SK-N-MC (cell line): ENCODE measurements around the gene CAMTA1.

Experiments used
- DNase-seq: peaks from one replicate; pipeline ENCODE4 v3.0.0-alpha.2; 2011; ENCODE audit warnings: low read depth, low spot score
- H3K27ac ChIP-seq: fragments of 200-600 bp; sonication (generic); 2 replicates; pipeline ENCODE4 v1.5.1; 2016; ENCODE audit warnings: mixed run types
- H3K36me3 ChIP-seq: fragments of 200-600 bp; sonication (generic); 2 replicates; pipeline ENCODE4 v1.6.1; 2017; ENCODE audit warnings: antibody characterized with exemption, low read length, mixed read lengths; ENCODE audit not compliant: insufficient read depth
- H3K4me3 ChIP-seq: fragments of 200-600 bp; sonication (generic); 2 replicates; pipeline ENCODE4 v1.5.1; 2016
- H3K9ac ChIP-seq: fragments of 200-600 bp; sonication (generic); 2 replicates; pipeline ENCODE4 v1.8.0; 2017; ENCODE audit warnings: mixed run types, mixed read lengths; ENCODE audit not compliant: insufficient read length
- H3K9me3 ChIP-seq: fragments of 200-600 bp; sonication (generic); 2 replicates; pipeline ENCODE4 v1.6.1; 2017; ENCODE audit warnings: low read depth, mild to moderate bottlenecking, antibody characterized with exemption, low read length, moderate library complexity, mixed read lengths
- EZH2 ChIP-seq: fragments of 200-600 bp; sonication (generic); IDR thresholded peaks from one replicate; pipeline ENCODE4 v1.6.1; 2017; ENCODE audit warnings: antibody characterized with exemption
- FOXP2 ChIP-seq: optimal IDR thresholded peaks from 2 replicates; pipeline ENCODE3; 2011; ENCODE audit warnings: mild to moderate bottlenecking, moderate library complexity; ENCODE audit not compliant: insufficient read depth; ENCODE audit errors: extremely low read length, control extremely low read depth
- POLR2AphosphoS5 ChIP-seq: IDR thresholded peaks from 2 replicates; pipeline ENCODE4 v1.6.1; 2012; ENCODE audit warnings: mild to moderate bottlenecking, low read depth, low read length, borderline replicate concordance

Gene CAMTA1

GRCh38 chr1:7253118-7253480 is 467.8 kb downstream of the CAMTA1 start:
- H3K9me3 ChIP-seq: no peaks in the 10 kb centered on the region
- no peaks in the 10 kb centered on the region for H3K36me3 ChIP-seq
- H3K4me3 ChIP-seq: no peak overlapping the region
- no peak overlapping the region for H3K27ac ChIP-seq
- no peak for DNase-seq
- no peak for TF ChIP-seq POLR2AphosphoS5
- no peak for TF ChIP-seq EZH2
- no peak for TF ChIP-seq FOXP2
- H3K9ac ChIP-seq: no peak overlapping the region

GRCh38 chr1:7253988-7254587 is 468.8 kb downstream of the CAMTA1 start:
- Histone ChIP-seq H3K9ac (no peak overlapping the region), H3K4me3 (no peak overlapping the region), H3K36me3 (no peaks in the 10 kb centered on the region), H3K27ac (no peak overlapping the region), H3K9me3 (no peaks in the 10 kb centered on the region)
- no peak for TF ChIP-seq FOXP2
- no peak for TF ChIP-seq EZH2
- TF ChIP-seq POLR2AphosphoS5: no peak
- no peak for DNase-seq

GRCh38 chr1:7255303-7256058 is 470.2 kb downstream of the CAMTA1 start:
- no peak overlapping the region for H3K9ac ChIP-seq
- H3K4me3 ChIP-seq: no peak overlapping the region
- TF ChIP-seq EZH2 (no peak), POLR2AphosphoS5 (no peak), FOXP2 (no peak)
- H3K36me3 ChIP-seq: no peaks in the 10 kb centered on the region
- H3K27ac ChIP-seq: no peak overlapping the region
- H3K9me3 ChIP-seq: no peaks in the 10 kb centered on the region
- DNase-seq: no peak

DNA sequence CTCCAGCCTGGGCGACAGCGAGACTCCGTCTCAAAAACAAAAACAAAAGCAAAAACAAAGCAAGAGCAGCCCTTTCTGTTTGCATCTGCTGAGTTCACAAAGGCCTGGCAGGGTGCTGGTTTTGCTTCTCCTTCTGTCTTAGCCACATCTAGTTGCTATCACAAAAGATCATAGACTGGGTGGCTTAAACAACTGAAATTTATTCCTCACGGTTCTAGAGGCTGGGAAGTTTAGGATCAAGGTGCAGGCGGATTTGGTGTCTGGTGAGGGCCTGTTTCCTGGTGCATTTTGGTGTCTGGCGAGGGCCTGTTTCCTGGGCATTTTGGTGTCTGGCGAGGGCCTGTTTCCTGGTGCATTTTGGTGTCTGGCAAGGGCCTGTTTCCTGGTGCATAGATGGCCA is 471.3 kb downstream of the CAMTA1 start:
- no peak for TF ChIP-seq POLR2AphosphoS5
- no peak for TF ChIP-seq EZH2
- TF ChIP-seq FOXP2: no peak
- no peak for DNase-seq
- Histone ChIP-seq H3K9ac (no peak overlapping the region), H3K36me3 (no peaks in the 10 kb centered on the region), H3K4me3 (no peak overlapping the region), H3K27ac (no peak overlapping the region), H3K9me3 (no peaks in the 10 kb centered on the region)

DNA sequence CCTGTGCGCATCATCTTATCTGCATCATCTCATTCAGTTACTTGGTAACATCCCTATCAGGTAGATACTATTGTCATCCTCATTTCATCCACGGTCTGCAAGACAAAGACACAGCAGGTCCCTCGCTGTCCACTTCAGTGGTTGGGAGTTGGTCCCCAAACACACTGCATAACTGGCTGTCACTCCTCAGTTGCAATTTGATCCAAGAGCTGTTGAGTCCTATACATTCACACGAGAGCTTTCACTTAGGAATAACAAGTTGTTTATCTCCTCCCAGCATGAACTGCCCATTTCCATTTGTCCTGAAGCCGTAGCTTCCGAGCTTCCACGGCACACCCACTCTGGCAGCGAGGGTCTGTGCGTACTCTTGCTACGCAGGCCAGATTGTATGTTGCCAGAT is 472.0 kb downstream of the CAMTA1 start:
- no peak overlapping the region for H3K27ac ChIP-seq
- no peak overlapping the region for H3K4me3 ChIP-seq
- H3K9me3 ChIP-seq: no peaks in the 10 kb centered on the region
- no peak overlapping the region for H3K9ac ChIP-seq
- TF ChIP-seq FOXP2: no peak
- no peak for TF ChIP-seq EZH2
- TF ChIP-seq POLR2AphosphoS5: no peak
- no peaks in the 10 kb centered on the region for H3K36me3 ChIP-seq
- no peak for DNase-seq

DNA sequence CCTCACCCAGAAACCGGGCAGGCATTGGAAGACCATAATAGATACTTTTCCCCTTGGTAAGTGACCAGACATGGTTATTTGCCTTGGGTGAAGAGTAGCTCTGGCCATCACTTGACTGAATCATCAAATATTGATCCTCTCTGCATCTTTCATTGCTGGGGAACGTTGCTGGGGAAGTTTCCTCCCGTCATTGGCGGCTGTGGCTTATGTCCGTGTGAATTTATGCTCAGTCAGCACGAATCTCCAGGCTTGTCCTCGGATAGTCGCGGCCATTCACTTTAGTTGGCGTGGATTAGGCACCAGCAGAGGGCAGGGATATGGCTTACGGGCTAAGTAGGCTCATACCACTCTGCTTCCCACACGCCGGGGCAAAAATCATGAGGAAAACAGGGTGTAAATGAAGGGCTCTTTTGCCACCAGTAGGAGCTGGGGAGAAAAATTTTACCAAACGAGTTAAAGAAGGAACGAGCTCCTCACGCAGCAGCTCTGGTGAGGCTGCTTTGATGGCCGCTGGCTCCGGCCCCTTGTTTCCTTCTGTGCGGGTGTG is 473.4 kb downstream of the CAMTA1 start:
- TF ChIP-seq EZH2 (no peak), POLR2AphosphoS5 (no peak), FOXP2 (no peak)
- H3K27ac ChIP-seq: no peak overlapping the region
- no peak for DNase-seq
- no peaks in the 10 kb centered on the region for H3K9me3 ChIP-seq
- no peak overlapping the region for H3K9ac ChIP-seq
- H3K4me3 ChIP-seq: no peak overlapping the region
- no peaks in the 10 kb centered on the region for H3K36me3 ChIP-seq

DNA sequence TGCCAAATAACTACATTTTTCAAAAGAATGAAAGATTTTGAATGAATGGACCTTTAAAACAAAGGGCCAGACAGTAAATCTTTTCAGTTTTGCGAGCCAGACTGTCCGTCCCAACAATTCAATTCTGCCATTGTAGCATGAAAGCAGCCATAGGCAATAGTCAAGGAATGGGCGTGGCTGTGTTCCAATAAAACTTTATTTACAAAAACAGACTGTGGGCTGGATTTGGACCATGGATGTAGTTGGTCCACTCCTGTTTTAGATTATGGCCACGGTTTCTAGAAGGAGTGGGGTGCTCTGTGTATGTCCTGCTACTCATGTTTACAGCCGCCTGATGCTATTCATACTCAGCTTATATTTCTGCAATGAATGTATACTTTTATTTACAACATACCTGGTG is 474.7 kb downstream of the CAMTA1 start:
- no peaks in the 10 kb centered on the region for H3K9me3 ChIP-seq
- H3K9ac ChIP-seq: no peak overlapping the region
- DNase-seq: no peak
- no peak overlapping the region for H3K27ac ChIP-seq
- no peak overlapping the region for H3K4me3 ChIP-seq
- H3K36me3 ChIP-seq: no peaks in the 10 kb centered on the region
- TF ChIP-seq EZH2: no peak
- no peak for TF ChIP-seq FOXP2
- no peak for TF ChIP-seq POLR2AphosphoS5

DNA sequence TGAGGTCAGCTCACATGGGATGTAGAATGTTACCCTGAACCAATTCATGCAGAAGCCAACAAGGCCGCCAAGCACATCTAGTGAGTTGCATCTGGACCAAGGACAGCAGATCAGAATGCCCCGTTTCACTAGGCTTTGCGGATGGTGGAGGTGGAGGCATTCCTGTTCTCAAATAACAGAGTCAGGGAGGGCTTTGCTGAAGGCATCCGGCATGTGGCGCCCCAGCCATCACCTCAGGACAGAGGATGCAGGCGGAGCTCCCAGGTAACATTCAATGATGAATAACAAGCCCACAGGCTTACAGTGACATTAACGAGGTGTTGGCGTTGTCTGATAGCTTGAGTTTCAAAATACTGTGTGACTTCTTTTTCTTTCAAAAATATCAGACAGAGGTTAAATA is 476.2 kb downstream of the CAMTA1 start:
- no peak overlapping the region for H3K9ac ChIP-seq

GRCh38 chr1:7262611-7263010 is 477.4 kb downstream of the CAMTA1 start:
- no peaks in the 10 kb centered on the region for H3K36me3 ChIP-seq
- TF ChIP-seq EZH2 (no peak), FOXP2 (no peak), POLR2AphosphoS5 (no peak)
- H3K9ac ChIP-seq: no peak overlapping the region
- H3K4me3 ChIP-seq: no peak overlapping the region
- no peaks in the 10 kb centered on the region for H3K9me3 ChIP-seq
- DNase-seq: no peak
- no peak overlapping the region for H3K27ac ChIP-seq

More for the DNA sequence above, 476.2 kb downstream of the CAMTA1 start:
- no peaks in the 10 kb centered on the region for H3K36me3 ChIP-seq
- H3K4me3 ChIP-seq: no peak overlapping the region
- TF ChIP-seq FOXP2: no peak
- DNase-seq: no peak
- H3K9me3 ChIP-seq: no peaks in the 10 kb centered on the region
- H3K27ac ChIP-seq: no peak overlapping the region
